ENCODE results near the gene ANKRD1.
A peak's percentile ranks its signal among the peaks of the same experiment; 100 is the strongest.
"Not testable (repeated sequence)": the region's sequence is repeated elsewhere in the genome, so short reads cannot be mapped to it uniquely, and the experiment has no call there.

ANKRD1 gene

DNA sequence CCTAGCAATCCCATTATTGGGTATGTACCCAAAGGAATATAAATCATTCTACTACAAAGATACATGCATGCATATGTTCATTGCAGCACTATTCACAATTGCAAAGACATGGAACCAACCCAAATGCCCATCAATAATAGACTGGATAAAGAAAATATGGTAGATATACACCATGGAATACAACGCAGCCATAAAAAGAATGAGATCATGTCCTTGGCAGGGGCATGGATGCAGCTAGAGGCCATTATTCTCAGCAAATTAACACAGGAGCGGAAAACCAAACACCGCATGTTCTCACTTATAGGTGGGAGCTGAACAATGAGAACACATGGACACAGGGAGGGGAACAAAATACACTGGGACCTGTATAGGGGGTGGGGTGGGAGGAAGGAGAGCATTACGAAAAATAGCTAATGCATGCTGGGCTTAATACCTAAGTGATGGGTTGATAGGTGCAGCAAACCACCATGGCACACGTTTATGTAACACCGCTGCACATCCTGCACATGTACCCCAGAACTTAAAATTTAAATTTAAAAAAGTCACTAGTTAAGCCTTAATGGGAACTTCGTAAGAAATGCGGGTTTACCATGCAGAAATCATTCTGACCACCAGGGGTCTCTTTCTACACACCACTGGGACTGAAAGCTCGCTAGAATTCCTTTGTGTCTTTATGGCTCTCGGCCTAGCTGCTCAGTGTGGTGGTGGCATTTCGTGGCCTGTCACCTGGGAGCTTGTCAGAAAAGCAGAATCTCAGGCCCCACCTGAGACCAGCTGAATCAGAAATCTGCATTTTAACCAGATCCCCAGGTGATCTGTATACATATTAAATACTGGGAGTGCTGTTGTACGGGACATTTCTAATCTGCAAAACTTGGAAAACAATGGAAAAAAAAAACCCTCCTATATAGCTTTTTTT lies 9.5 kb downstream of the ANKRD1 start:
- DNase-seq, result peak; percentile 37

DNA sequence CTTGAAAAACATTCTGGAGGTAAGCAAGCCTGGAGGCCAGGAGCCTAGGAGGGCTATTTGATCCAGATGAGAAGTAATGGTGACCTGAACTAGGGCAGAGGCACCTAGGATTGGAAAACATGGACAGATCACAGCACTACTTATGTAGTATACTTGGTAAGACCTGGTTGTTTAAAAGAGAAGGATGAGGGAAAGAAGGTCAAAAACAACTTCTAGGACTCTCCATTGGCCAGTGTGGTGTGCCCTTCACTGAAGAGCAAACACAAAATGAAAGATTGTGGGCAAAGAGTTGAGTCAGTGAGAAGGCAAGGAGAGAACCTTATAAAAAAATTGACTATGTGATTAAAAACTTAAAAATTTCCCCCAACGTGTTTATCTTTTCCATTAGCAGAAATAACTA lies 14.3 kb downstream of the ANKRD1 start:
- no peak for DNase-seq

DNA sequence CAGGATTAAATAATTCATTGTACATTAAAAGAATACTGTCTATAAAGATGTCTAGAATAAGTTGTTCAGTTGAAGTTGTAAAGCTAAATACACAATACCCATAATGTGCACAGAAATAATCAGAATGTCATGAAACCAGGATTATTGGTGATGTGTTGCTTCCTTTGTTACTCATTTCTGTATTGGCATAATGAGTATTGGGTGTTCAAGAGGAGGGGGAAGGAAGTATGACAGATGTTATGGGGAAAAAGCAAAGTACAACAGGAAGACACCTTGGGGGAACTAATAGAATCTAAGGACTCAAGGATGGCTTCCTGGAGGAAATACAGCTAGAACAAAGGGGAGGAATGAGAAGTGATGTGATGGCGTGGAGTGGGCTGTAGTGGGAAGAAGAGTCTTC lies 15.0 kb downstream of the ANKRD1 start:
- no peak for DNase-seq

DNA sequence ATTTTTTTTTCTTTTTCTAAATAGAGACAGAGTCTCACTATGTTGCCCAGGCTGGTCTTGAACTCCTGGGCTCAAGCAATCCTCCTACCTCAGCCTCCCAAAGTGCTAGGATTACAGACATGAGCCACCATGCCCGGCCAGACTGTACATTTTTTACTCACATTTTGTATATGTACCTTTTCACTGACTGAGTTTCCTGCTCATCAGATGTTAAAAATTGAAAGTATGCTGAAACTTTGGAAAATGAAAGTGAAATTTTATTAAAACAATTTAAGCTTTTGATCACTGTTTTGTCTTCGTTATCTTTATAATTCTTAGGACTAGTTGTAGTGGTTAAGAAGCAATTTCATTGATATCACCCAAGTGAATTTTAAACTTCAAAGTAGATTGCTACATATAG lies 24.0 kb downstream of the ANKRD1 start:
- not testable (repeated sequence) for DNase-seq

DNA sequence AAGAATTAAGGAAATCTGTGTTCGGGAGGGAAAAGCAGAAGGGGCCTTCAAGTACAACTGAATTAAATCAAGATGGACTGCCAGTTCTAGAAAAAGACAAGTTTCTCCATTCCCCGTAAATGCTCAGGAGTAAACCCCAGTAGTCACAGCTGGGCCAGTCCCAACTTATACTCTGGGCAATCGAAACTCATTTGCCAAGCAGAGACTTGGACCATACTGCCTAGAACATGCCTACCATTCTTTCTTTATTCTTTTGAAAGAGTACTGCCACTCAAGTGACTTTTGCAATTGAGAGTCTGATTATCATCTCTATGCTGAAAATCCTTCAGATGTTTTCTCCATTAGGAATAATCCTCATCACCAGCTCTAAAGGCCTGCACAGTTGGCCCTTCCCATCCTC lies 27.7 kb downstream of the ANKRD1 start:
- no peak for DNase-seq

DNA sequence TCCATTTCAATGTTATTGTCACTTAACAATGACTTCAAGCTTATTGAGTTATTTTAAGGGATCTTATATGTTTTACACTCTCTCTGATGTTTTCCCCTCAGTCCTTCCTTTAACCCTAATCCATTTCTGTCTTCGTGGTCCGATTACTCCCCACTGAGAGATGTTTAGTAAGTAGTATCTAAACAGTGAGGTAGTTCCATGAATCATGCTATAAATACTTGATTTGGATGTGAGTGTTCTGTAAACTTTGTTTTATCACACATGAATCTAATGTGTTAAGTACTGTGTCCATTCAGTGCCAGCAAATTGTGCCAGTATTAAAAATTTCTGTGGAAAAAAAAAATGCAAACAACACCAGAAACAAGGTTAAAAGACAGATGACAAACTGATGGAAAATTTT lies 30.5 kb downstream of the ANKRD1 start:
- no peak for DNase-seq

DNA sequence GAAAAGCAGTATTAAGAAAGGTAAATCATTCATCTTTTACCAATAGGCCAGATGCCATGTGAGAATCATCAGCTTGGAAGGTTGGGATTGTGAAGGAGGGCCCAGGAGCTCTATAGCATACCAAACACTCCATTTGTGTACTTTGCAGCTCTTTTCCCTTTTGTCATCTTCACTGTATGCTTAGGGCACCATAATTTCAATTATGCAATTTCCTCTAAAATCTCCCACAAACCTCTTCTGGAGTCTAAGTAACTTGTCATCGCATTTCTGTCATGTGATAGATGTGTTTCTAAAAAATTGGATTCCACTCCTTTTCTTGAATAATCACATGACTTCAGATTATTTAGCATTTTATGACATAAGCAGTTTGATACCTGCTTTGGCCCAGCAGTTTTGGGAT lies 31.3 kb downstream of the ANKRD1 start:
- DNase-seq, result no peak

DNA sequence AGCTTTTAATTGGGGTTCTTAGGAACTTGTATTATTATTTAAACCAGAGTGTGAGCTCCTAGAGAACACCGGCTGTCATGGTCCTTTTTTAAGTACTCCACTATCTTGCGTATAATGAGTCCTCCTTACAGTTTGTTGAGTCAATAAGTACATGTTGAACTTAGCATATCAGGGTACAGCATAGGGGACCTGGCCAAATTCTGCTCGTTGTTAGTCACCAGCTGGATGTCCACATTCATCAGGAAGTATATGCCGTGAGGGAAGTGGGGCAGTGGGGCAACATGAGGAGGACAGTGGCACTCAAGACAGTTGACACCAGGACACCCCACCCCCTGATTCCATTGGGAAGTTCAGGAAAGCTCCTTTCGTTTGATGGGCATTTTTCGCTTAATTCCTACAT lies 32.5 kb downstream of the ANKRD1 start:
- DNase-seq, result no peak

DNA sequence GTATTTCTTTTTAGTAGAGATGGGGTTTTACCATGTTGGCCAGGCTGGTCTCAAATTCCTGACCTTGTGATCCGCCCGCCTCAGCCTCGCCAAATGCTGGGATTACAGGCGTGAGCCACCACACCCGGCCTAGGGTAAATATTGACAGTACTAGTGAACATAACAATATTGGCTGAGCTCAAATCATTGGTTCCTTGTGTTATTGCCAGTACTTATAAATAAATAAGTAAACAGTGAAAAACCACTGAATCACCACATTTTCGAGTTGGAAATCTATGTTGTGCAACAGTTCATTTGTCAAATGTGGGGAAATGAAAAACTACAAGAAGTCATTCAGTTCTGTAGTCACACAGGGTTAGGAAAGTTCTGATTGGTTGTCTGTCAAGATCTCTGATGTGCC lies 33.3 kb downstream of the ANKRD1 start:
- DNase-seq, result no peak

DNA sequence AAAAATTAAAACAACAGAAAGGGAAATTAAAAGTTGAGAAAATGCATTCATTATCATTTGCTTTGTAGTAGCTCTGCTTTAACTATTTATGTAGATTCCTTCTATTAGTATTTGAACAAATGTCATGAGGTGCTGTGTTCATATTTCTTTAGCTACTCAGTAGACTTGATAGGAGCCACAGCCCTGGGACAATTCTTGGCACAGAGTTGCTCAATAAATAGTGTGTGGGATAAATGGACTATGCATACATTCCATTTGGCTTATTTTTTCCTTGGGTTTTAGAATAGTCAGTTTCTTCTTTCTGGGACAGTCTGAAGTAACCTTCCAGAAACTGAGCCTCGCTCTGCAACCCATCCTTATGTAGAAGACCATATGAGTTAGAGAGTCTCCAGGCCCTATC lies 35.7 kb downstream of the ANKRD1 start:
- no peak for DNase-seq

DNA sequence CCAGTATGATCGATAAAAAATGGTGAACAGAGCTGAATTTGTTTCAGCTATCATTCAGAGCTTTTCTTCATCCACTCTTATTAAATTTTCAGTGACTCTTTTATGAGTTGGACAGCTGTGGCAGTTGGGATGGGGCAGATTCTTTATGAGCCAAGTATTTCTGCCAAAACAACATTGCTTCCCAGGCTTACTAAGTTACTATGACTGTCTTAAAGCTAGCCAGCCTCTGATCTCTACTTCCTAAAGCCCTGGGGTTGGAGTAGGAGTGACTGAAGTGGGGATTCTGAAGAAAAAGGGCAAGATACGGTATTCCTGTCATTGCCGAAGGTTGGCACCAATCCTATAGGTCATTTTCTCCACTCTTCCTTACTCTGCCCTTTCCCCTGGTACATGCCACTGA lies 36.5 kb downstream of the ANKRD1 start:
- no peak for DNase-seq

DNA sequence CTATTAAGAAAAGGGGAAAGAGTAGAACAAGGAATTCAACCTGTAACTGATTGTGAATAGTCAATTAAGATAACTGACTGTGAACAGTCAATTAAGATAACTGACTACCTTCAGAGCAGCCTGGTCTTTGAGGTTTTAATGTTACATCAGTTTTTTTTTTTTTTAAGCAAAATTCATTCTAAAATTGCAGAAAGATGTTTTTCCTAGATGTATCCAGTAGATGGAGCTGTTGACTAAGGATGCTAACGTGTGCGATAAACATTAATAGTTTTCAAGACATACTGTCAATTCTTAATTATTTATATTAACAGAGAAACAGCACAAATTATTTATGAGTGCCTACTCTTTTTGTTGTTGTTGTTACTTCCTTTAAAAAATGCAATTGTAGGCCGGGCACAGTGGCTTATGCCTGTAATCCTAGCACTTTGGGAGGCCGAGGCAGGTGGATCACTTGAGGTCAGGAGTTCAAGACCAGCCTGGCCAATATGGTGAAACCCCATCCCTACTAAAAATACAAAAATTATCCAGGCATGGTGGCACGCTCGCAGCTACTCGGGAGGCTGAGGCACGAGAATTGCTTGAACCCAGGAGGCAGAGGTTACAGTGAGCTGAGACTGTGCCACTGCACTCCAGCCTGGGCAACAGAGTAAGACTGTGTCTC lies 40.7 kb downstream of the ANKRD1 start:
- not testable (repeated sequence) for DNase-seq

DNA sequence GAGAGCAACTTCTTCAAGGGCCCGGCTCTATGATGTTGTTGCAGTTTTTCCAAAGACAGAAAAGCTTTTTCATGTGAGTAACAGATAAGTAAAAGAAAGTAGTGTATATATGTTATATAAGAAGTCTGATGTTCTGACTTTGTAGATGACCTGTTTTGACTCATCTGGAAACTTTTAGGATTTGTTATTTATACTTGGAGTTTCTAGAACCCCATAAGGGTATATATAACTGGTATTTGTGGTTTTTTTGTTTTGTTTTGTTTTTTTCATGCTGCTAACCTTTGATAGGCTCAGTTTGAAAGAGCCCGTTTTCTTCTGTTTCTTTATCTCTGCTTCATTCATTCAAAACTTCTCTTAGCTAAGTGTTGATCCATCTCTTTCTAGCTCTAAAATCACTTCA lies 41.8 kb downstream of the ANKRD1 start:
- no peak for DNase-seq

DNA sequence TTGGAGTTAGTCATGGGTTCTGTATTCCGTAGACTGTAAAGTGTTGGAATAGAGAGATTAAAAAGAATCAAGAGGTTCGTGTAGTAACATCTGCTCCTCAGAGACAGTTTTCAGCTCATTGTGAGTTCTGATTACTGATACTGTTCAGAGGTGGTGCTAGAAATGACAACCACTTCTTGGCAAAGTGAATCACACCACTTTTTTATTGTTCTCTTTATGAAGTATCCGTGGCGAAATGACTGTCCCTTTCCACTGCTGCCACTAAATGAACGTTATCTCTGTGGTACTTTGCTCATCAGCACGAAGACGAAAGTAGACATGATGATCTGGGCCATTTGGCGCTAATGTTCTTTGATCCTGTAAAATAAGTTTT lies 48.3 kb downstream of the ANKRD1 start:
- DNase-seq, result no peak

DNA sequence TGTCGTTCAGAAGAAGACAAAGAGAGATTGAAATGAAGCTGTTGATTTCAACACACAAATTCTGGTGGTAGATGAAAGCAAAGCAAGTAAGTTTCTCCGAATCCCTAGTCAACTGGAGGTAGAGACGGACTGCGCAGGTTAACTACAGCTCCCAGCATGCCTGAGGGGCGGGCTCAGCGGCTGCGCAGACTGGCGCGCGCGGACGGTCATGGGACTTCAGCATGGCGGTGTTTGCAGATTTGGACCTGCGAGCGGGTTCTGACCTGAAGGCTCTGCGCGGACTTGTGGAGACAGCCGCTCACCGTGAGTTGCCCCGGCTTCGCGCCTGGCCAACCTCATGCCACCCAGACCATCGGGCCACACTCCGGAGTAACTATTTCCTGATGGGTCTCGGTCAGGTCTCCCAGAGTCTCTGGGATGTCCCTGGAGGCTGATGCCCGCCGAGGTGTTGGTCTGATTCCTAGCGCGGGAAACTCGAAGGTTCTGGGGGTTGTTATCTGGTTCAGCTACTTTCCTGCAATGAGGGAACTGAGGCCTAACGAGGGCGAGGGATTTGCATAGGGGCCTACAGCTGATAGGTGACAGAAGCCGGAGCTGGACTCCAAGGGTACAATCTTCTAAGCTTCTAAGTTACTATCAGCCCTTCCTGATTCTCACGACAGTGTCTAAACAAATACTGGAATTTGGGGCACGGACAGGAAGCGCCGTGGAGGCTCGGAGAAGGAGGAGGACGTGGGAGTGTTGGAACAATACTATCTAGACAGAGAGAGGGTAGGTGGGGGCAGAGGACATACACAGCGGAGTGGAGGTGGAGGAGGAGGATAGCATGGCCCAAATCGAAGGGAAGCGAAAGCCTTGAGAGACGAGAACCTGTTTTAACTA lies 48.9 kb downstream of the ANKRD1 start, which contains the start of gene RPP30:
RPP30 (plus strand) TSS at position 209 of the 882 bp plus-strand sequence; CDS start at position 222, 13 bp downstream.
- peak; percentile 66 for DNase-seq

DNA sequence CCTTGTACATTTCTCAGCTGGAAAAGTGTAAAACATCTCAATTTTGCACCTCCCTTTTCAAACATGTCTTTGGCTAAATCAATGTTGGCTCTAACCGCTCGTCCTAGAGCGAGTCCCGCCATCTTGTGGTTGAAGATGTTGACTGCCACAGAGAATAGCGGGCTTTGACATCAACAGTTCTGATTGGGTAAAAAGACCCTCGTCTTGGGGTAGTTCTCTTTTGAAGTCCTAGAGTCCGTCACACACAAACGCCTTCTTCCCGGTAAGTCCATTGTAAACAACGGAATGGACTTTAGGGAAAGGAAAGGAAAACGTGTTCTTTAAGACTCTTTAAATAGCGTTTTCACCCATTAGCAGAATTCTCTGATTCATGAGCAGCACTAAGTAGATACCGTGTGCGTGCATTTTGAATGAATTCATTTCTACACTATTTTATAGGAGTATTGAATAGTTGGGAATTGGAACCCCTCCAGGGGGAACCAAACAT lies 49.6 kb downstream of the ANKRD1 start:
- DNase-seq, result no peak

DNA sequence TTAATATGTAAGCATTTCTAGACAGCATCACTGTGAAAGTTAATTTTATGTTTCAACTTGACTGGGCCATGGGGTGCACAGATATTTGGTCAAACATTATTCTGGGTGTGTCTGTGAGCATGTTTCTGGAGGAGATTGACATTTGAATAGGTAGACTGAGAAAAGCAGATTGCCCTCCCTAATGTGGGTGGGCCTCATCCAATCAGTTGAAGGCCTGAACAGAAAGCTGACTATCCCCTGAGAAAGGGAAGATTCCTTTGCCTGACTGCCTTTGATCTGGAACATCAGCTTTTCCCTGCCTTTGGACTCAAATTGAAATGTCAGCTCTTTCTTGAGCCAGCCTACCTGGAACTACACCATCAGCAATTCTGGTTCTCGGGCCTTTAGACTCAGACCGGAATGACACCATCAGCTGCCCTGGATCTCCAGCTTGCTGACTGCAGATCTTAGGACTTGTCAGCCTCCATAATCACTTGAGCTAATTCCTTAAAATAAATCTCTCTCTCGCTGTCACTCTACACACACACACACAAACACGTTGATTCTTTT lies 54.8 kb downstream of the ANKRD1 start:
- DNase-seq, result no peak

DNA sequence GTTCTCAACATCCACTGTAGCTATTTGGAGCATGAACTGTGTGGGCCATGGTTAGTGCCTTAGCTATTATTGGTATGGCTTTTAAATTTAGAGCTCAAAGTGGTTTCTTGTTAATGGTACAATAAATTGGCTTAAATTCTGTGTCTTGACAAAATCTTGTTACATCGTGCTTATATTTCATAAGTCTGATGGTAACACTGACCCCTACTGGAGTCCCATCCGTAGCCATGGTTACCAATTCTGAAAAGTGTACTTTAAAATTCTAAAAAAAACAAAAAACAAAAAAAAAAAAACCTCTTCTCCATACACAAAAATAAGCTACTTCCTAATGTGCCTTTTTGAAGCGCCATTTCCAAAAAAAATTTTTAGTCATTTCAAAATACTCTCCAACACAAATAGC lies 55.5 kb downstream of the ANKRD1 start:
- DNase-seq, result no peak

DNA sequence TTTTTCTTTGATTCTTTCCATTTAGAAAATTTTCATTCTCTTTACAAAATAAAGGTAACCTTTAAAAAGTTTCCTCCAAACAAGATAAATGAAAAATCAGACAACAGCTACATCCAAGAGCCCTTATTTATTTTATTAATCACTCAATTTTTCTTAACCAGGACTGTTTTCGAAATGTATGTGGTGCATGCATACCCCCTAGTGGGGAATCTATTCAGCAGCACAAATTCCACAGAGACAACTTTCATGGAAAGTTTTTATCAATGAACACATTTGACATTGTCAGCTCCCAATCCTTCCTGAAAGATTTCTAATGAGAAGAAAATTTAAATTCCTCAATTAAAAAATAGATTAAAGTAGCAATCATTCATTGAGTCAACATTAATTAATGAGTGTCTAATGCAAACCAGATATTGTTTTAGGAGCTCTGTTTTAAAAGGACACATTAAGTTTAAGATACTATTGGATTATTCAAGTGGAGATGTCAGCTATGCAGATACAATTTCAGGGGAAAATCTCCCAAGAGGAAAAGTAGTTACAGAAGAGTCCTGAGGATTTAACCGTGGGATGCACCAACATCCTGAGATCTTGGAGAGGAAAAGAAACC lies 57.9 kb downstream of the ANKRD1 start:
- DNase-seq, result no peak
